GM21447 (cell line): Measurements from ENCODE around the gene PDZD8.
A peak's percentile ranks its signal among the peaks of the same experiment; 100 is the strongest.

Experiments
- ATAC-seq: cut with Tn5 transposase; IDR thresholded peaks from one replicate; pipeline ENCODE4 v1.9.1; 2021; ENCODE audit not compliant: unreplicated experiment

The PDZD8 gene

GRCh38 chr10:117375360-117376178, at the start of gene PDZD8:
PDZD8 (minus strand) TSS chr10:117375440; CDS start chr10:117375227, 213 bp downstream.
- ATAC-seq = peak; percentile 76

GRCh38 chr10:117424171-117424570, 48.9 kb upstream of the PDZD8 start:
- no peak for ATAC-seq

- ATAC-seq = no peak
These were observed 46.7 kb upstream of the PDZD8 start for GRCh38 chr10:117421985-117422384.

GRCh38 chr10:117420768-117421167, 45.5 kb upstream of the PDZD8 start:
- no peak for ATAC-seq

GRCh38 chr10:117419921-117420320, 44.7 kb upstream of the PDZD8 start:
- ATAC-seq = no peak

GRCh38 chr10:117419159-117419558, 43.9 kb upstream of the PDZD8 start:
- no peak for ATAC-seq

GRCh38 chr10:117418121-117418520, 42.9 kb upstream of the PDZD8 start:
- ATAC-seq = no peak

- ATAC-seq = no peak
These were observed 42.0 kb upstream of the PDZD8 start for GRCh38 chr10:117417196-117417595.

- no peak for ATAC-seq
These were observed 38.8 kb upstream of the PDZD8 start for GRCh38 chr10:117413928-117414618.

- no peak for ATAC-seq
These were observed 37.3 kb upstream of the PDZD8 start for GRCh38 chr10:117412469-117413010.

GRCh38 chr10:117411479-117412399, 36.5 kb upstream of the PDZD8 start:
- ATAC-seq = no peak

GRCh38 chr10:117410557-117410956, 35.3 kb upstream of the PDZD8 start:
- ATAC-seq = no peak

GRCh38 chr10:117409549-117410305, 34.5 kb upstream of the PDZD8 start:
- ATAC-seq = no peak

GRCh38 chr10:117408436-117409384, 33.5 kb upstream of the PDZD8 start:
- no peak for ATAC-seq

- no peak for ATAC-seq
These were observed 30.5 kb upstream of the PDZD8 start for GRCh38 chr10:117405730-117406129.

- no peak for ATAC-seq
These were observed 25.1 kb upstream of the PDZD8 start for GRCh38 chr10:117400329-117400728.

- ATAC-seq = no peak
These were observed 24.3 kb upstream of the PDZD8 start for GRCh38 chr10:117399341-117400196.

GRCh38 chr10:117398029-117398428, 22.8 kb upstream of the PDZD8 start:
- no peak for ATAC-seq
